Immature natural killer cell (primary cell): Measurements from ENCODE around the gene MRPL11. TPM values are rescaled to one million over a fixed set of nuclear protein-coding genes. Genes with fewer than 3 reads are reported as not detected.
A peak's percentile ranks its signal among the peaks of the same experiment; 100 is the strongest.

Experiments used
- DNase-seq, 3 donors: peaks; one replicate each; pipeline ENCODE4 v3.0.0; 2022; ENCODE audit warnings: mixed read lengths in 1 of 3
- H3K27ac Mint-ChIP-seq, 6 donors: one replicate each; pipeline ENCODE4 v1.8.0; 2020; ENCODE audit warnings: mixed read lengths in 6 of 6, mild to moderate bottlenecking in 5 of 6, inconsistent platforms in 4 of 6, moderate library complexity in 3 of 6
- H3K27me3 Mint-ChIP-seq, 3 donors: one replicate each; pipeline ENCODE4 v1.8.0; 2020 to 2021; ENCODE audit warnings: low read depth in 3 of 3, mild to moderate bottlenecking in 3 of 3, mixed read lengths in 3 of 3, moderate library complexity in 3 of 3, inconsistent platforms in 1 of 3
- H3K36me3 Mint-ChIP-seq, 3 donors: one replicate each; pipeline ENCODE4 v1.8.0; 2020; ENCODE audit warnings: mixed read lengths in 3 of 3, inconsistent platforms in 2 of 3, mild to moderate bottlenecking in 2 of 3
- H3K4me1 Mint-ChIP-seq, 2 donors: one replicate each; pipeline ENCODE4 v1.8.0; 2020; ENCODE audit warnings: inconsistent platforms in 2 of 2, mild to moderate bottlenecking in 2 of 2, mixed read lengths in 2 of 2, moderate library complexity in 1 of 2
- H3K4me3 Mint-ChIP-seq, 5 donors: one replicate each; pipeline ENCODE4 v1.8.0; 2020; ENCODE audit warnings: mild to moderate bottlenecking in 5 of 5, mixed read lengths in 5 of 5, inconsistent platforms in 3 of 5, moderate library complexity in 3 of 5
- H3K9me3 Mint-ChIP-seq, 6 donors: one replicate each; pipeline ENCODE4 v1.8.0; 2020; ENCODE audit warnings: mild to moderate bottlenecking in 6 of 6, mixed read lengths in 6 of 6, inconsistent platforms in 4 of 6, moderate library complexity in 3 of 6
- polyA plus RNA-seq, 3 donors: library from polyadenylated mRNA; unstranded; fragments of 300-500 nt; fragmentation: Illumina TruSeq; gene quantifications; one replicate each; pipeline ENCODE4 v1.2.3, GENCODE V29; 2021

Gene MRPL11
- polyA plus RNA-seq, 3 donors from 2014 or later = 53.6 to 118 (median 88.6) TPM

- peaks cover 7 to 11% of the 10 kb centered on the region in 2 donors for H3K4me1 Mint-ChIP-seq
- peaks cover 16 to 43% (median 29%) of the 10 kb centered on the region in 3 donors for H3K27me3 Mint-ChIP-seq
- H3K27ac Mint-ChIP-seq = no peak overlapping the region
- peaks cover 0 to 5% (median 1%) of the 10 kb centered on the region in 6 donors for H3K9me3 Mint-ChIP-seq
- H3K36me3 Mint-ChIP-seq = no peaks in the 10 kb centered on the region
- no peak overlapping the region for H3K4me3 Mint-ChIP-seq
- no peak for DNase-seq
These were observed 21.6 kb downstream of the MRPL11 start for GRCh38 chr11:66417000-66417399.

- Mint-ChIP-seq H3K4me3 (no peak overlapping the region), H3K27ac (no peak overlapping the region), H3K4me1 (peaks cover 6 to 7% of the 10 kb centered on the region in 2 donors), H3K36me3 (no peaks in the 10 kb centered on the region), H3K27me3 (peaks cover 8 to 34% (median 25%) of the 10 kb centered on the region in 3 donors), H3K9me3 (peaks cover 0 to 5% (median 1%) of the 10 kb centered on the region in 6 donors)
- DNase-seq = no peak
These were observed 23.2 kb downstream of the MRPL11 start for GRCh38 chr11:66415423-66415822.

DNA sequence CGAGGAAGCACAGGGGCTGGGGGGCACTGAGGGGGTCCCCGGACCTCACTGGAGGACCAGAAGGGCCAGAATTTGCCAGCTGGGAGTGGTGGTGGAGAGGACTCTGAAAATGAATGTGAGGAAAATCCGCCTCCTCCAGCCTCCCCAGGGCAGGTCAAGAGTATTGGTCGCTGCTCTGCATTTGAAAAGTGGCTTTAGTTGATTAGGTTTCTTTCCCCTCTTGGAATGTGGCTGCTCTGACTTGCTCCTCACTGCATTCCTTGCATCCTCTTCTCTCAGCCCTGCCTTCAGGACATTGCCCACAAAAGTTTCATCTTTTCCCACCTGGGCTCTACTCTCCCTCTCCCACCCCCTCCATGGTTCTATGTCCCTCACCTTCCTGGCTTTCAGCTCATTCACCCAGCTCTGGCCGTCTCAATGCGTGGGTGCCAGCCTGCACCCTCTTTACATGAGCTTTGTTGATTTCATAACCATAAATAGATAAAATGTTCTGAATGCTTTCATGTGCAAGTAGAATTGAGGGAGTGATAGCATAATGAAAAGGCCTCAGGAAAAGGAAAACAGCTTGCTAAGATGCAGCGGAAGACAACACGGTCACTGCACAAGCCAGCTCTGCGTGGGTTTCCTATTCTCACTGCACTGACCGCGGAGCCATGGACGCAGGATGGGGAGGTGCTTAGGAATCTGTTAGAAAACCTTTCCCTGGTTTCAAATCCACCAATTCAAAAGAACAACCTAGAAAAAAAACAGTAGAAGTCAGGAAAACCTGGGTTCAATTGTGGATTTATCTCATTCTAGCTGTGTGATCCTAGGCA lies 24.3 kb downstream of the MRPL11 start:
- H3K36me3 Mint-ChIP-seq = no peaks in the 10 kb centered on the region
- H3K4me3 Mint-ChIP-seq = no peak overlapping the region
- DNase-seq = no peak
- H3K4me1 Mint-ChIP-seq = peaks cover 6 to 7% of the 10 kb centered on the region in 2 donors
- H3K27ac Mint-ChIP-seq = no peak overlapping the region
- peaks cover 8 to 38% (median 20%) of the 10 kb centered on the region in 3 donors for H3K27me3 Mint-ChIP-seq
- peaks cover 0 to 5% (median 1%) of the 10 kb centered on the region in 6 donors for H3K9me3 Mint-ChIP-seq

GRCh38 chr11:66413167-66413566 lies 25.5 kb downstream of the MRPL11 start:
- Mint-ChIP-seq H3K4me1 (peaks cover 2 to 5% of the 10 kb centered on the region in 2 donors), H3K4me3 (no peak overlapping the region), H3K27ac (no peak overlapping the region), H3K9me3 (peaks cover 0 to 2% (median 0%) of the 10 kb centered on the region in 6 donors), H3K27me3 (peaks cover 4 to 26% (median 16%) of the 10 kb centered on the region in 3 donors), H3K36me3 (no peaks in the 10 kb centered on the region)
- no peak for DNase-seq

DNA sequence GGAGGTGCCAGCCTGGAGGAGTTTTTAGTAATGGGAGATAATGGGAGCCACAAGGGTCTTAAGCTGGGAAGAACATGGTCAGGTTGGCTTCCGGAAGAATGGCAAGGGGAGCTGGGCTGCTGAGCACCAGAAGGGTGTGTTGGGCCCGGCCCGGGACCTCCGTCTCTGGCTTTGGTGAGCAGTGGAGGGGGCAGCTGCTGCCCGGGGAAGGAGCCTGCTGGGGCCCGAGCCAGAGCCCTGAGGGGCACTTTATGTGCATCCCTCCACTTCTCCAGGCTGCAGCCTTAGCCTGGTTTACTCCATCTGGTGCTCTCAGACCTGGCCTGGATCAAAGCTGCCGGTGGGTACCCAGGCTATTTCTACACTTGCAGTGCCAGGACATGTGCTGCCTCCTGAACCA lies 26.5 kb downstream of the MRPL11 start:
- H3K27me3 Mint-ChIP-seq = peaks cover 4 to 24% (median 12%) of the 10 kb centered on the region in 3 donors
- H3K27ac Mint-ChIP-seq = no peak overlapping the region
- H3K4me1 Mint-ChIP-seq = peaks cover 2 to 6% of the 10 kb centered on the region in 2 donors
- no peaks in the 10 kb centered on the region for H3K36me3 Mint-ChIP-seq
- no peak for DNase-seq
- H3K9me3 Mint-ChIP-seq = peaks cover 0 to 2% (median 0%) of the 10 kb centered on the region in 6 donors
- no peak overlapping the region for H3K4me3 Mint-ChIP-seq

GRCh38 chr11:66411323-66411722 lies 27.3 kb downstream of the MRPL11 start:
- Mint-ChIP-seq H3K27me3 (peaks cover 5 to 24% (median 12%) of the 10 kb centered on the region in 3 donors), H3K4me1 (peaks cover 2 to 6% of the 10 kb centered on the region in 2 donors), H3K4me3 (no peak overlapping the region), H3K36me3 (no peaks in the 10 kb centered on the region), H3K9me3 (peaks cover 0 to 2% (median 0%) of the 10 kb centered on the region in 6 donors), H3K27ac (no peak overlapping the region)
- no peak for DNase-seq

DNA sequence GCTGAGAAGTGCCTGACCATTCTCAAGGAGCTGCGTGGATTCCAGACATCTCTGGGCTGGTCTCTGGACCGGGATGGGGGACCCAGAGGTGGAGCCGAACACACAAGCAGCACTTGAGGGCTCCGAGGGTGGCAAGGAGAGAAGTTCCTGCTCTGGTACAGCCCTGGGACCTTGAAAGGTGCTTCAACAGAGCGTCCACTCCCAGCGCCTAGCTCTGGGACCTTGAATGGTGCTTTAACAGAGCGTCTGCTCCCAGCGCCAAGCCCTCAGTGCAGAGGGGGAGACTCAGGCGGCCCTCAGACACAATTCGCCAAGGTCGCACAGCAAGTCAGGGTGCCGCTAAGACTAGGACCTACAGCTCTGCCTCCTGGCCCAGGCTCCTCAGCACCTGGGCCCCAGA lies 28.5 kb downstream of the MRPL11 start:
- Mint-ChIP-seq H3K9me3 (no peaks in the 10 kb centered on the region), H3K27ac (no peak overlapping the region), H3K27me3 (peaks cover 2 to 24% (median 7%) of the 10 kb centered on the region in 3 donors), H3K4me3 (no peak overlapping the region), H3K4me1 (peaks cover 2 to 6% of the 10 kb centered on the region in 2 donors), H3K36me3 (no peaks in the 10 kb centered on the region)
- no peak for DNase-seq

- H3K27ac Mint-ChIP-seq = no peak overlapping the region
- no peak for DNase-seq
- H3K4me1 Mint-ChIP-seq = peaks cover 2 to 6% of the 10 kb centered on the region in 2 donors
- no peak overlapping the region for H3K4me3 Mint-ChIP-seq
- no peaks in the 10 kb centered on the region for H3K36me3 Mint-ChIP-seq
- H3K9me3 Mint-ChIP-seq = no peaks in the 10 kb centered on the region
- H3K27me3 Mint-ChIP-seq = peaks cover 4 to 20% (median 5%) of the 10 kb centered on the region in 3 donors
These were observed 29.4 kb downstream of the MRPL11 start for GRCh38 chr11:66409226-66409625.

- H3K36me3 Mint-ChIP-seq = no peaks in the 10 kb centered on the region
- peak; percentile 85 to 89 (median 87) for DNase-seq
- peak overlapping the region in 1 of 6 donors; percentile 86 for H3K27ac Mint-ChIP-seq
- H3K4me1 Mint-ChIP-seq = peaks cover 2 to 6% of the 10 kb centered on the region in 2 donors
- H3K9me3 Mint-ChIP-seq = no peaks in the 10 kb centered on the region
- H3K27me3 Mint-ChIP-seq = peaks cover 4 to 20% (median 5%) of the 10 kb centered on the region in 3 donors
- peak overlapping the region; percentile 56 to 79 (median 74) for H3K4me3 Mint-ChIP-seq
These were observed 30.0 kb downstream of the MRPL11 start for GRCh38 chr11:66408488-66409214.

- H3K27me3 Mint-ChIP-seq = peaks cover 4 to 18% (median 5%) of the 10 kb centered on the region in 3 donors
- no peak overlapping the region for H3K4me3 Mint-ChIP-seq
- no peaks in the 10 kb centered on the region for H3K36me3 Mint-ChIP-seq
- no peak for DNase-seq
- peaks cover 2 to 6% of the 10 kb centered on the region in 2 donors for H3K4me1 Mint-ChIP-seq
- no peaks in the 10 kb centered on the region for H3K9me3 Mint-ChIP-seq
- H3K27ac Mint-ChIP-seq = no peak overlapping the region
These were observed 31.0 kb downstream of the MRPL11 start for GRCh38 chr11:66407651-66408050.

DNA sequence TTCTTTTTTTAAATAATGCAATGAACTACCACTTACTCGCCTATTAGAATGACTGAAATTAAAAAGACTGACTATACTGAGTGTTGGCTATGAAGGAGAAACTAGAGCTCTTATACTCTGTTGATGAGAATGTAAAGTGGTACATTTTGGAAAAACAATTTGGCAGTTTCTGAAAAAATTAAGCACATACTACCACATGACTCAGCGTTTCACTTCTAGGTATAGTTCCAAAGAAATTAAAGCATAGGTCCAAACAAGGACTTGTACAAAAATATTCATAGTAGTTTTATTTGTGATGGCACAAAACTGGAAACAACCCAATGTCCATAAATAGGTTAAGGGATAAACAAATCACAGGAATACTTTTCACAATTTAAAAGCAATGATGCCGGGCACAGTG lies 44.7 kb downstream of the MRPL11 start:
- H3K9me3 Mint-ChIP-seq = no peaks in the 10 kb centered on the region
- H3K36me3 Mint-ChIP-seq = no peaks in the 10 kb centered on the region
- no peak overlapping the region for H3K27ac Mint-ChIP-seq

GRCh38 chr11:66391322-66391721 lies 47.3 kb downstream of the MRPL11 start:
- H3K27ac Mint-ChIP-seq = no peak overlapping the region
- no peak overlapping the region for H3K4me3 Mint-ChIP-seq
- H3K9me3 Mint-ChIP-seq = no peaks in the 10 kb centered on the region
- peaks cover 4 to 5% of the 10 kb centered on the region in 2 donors for H3K4me1 Mint-ChIP-seq
- H3K27me3 Mint-ChIP-seq = peaks cover 2 to 6% (median 4%) of the 10 kb centered on the region in 3 donors
- H3K36me3 Mint-ChIP-seq = no peaks in the 10 kb centered on the region
- DNase-seq = no peak

More for the DNA sequence above, 44.7 kb downstream of the MRPL11 start:
- no peak overlapping the region for H3K4me3 Mint-ChIP-seq
- no peak for DNase-seq
- peaks cover 0 to 6% (median 6%) of the 10 kb centered on the region in 3 donors for H3K27me3 Mint-ChIP-seq
- H3K4me1 Mint-ChIP-seq = no peaks in the 10 kb centered on the region

- DNase-seq = peak; percentile 44 to 65 (median 57)
- H3K9me3 Mint-ChIP-seq = no peaks in the 10 kb centered on the region
- peaks cover 9% of the 10 kb centered on the region in 2 donors for H3K4me1 Mint-ChIP-seq
- H3K4me3 Mint-ChIP-seq = no peak overlapping the region
- H3K36me3 Mint-ChIP-seq = no peaks in the 10 kb centered on the region
- H3K27ac Mint-ChIP-seq = no peak overlapping the region
- peaks cover 2 to 6% (median 4%) of the 10 kb centered on the region in 3 donors for H3K27me3 Mint-ChIP-seq
These were observed 49.8 kb downstream of the MRPL11 start for GRCh38 chr11:66388780-66389386.
